Activated T-cell treated with anti-CD3 and anti-CD28 coated beads for 1 hour (primary cell): Measurements from ENCODE around the gene PACSIN3.
"Not testable (repeated sequence)": the region's sequence is repeated elsewhere in the genome, so short reads cannot be mapped to it uniquely, and the experiment has no call there.

Experiments used
- DNase-seq: peaks from one replicate; pipeline ENCODE4 v3.0.0-alpha.2; 2020; ENCODE audit warnings: low read depth

PACSIN3 gene

DNA sequence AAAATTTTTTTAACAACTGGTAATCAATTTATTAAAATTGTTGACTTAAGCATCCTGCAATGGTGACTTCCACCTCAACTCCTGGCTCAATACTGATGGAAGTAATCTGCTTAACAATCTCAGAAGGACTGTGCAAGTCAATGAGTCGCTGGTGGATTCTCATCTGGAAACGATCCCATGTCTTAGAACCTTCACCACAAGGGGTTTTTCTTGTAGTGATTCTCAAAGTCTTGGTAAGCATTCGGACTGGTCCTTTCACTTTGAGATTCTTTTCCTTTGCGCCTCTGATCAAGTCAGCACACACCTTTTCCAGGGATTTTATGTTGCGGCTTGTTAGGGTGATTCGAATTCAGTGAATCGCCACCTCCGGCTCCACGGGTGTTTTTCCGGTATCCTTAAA lies 4.9 kb upstream of the PACSIN3 start:
- not testable (repeated sequence) for DNase-seq

- no peak for DNase-seq
Measured at GRCh38 chr11:47189100-47189834, 3.0 kb upstream of the PACSIN3 start.

GRCh38 chr11:47188259-47188658 lies 2.0 kb upstream of the PACSIN3 start:
- no peak for DNase-seq

DNA sequence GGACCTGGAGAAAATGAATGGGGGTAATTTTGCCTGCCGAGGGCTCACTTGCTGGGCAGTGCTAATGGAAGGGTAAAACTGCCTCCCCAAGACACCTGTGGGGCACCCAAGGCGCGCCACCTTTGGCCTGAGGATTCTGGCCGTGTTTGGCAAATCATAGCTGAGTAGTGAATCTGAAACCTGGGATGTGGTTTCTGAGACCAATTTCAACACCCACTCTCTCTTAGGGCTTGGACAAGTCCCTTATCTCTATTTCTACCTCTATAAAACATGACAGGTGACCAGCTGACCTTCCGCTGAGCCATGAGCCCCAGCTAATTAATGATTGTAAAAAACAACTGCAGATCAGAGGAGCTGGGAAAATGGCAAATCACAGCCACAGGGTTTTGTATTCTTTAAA lies 1.5 kb upstream of the PACSIN3 start:
- no peak for DNase-seq

DNA sequence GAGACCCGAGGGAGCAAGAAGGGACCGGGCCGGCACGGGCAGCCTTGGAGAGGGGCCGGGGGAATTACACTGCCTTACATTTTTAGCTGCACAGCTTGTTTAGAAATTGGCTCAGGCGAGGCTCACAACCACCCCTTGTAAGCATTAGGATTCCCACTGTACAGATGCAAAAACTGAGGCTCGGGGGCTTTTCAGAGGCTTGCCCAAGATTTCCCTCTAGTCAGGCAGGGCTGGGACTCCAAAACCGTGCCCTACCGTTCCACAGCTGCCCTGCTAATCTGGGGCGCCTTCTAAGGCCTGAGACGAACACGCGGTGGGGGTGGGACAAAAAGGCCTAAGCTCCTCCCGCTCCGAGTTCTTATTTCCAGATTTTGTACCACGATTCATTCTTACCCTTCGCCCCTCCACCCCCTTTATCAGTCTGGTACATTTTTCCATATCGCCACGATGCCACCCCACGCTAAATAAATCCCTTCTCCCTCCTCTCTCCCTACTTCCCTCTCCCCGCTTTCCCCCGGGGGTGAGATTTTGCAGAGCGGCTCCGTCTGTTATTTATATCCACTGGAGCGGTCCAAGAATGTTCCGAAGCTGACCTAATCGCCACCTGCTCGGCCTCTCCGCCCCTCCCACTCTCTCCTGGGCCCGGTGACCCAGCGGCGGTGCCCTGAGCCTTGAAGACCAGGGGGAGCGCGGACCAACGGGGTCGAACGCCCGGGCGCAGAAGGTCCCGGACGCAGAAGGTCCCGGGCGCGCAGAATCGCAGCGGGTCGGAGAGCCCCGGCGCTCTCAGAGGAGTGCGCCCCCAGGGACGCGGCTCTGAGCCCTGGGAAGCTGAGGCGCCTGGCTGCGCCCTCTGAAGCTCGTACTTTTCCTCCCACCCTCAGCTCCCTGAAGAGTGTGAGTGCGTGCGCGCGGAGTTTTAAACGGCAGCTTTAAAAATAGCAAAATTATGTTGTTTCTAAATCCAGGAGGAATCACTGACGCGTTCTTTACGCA lies 764 bp upstream of the PACSIN3 start:
- peak; percentile 26 for DNase-seq

- DNase-seq, result no peak
Measured at GRCh38 chr11:47185305-47186075, 744 bp downstream of the PACSIN3 start.

- DNase-seq, result no peak
Measured at GRCh38 chr11:47184711-47185304, 1.4 kb downstream of the PACSIN3 start.

- DNase-seq, result no peak
Measured at GRCh38 chr11:47183969-47184368, 2.3 kb downstream of the PACSIN3 start.

- DNase-seq, result no peak
Measured at GRCh38 chr11:47183031-47183856, 3.0 kb downstream of the PACSIN3 start.

GRCh38 chr11:47182380-47182779 lies 3.9 kb downstream of the PACSIN3 start:
- no peak for DNase-seq

GRCh38 chr11:47181271-47181670 lies 5.0 kb downstream of the PACSIN3 start:
- DNase-seq, result no peak

- no peak for DNase-seq
Measured at GRCh38 chr11:47180006-47180787, 6.0 kb downstream of the PACSIN3 start.

GRCh38 chr11:47179655-47179991 lies 6.6 kb downstream of the PACSIN3 start:
- no peak for DNase-seq

DNA sequence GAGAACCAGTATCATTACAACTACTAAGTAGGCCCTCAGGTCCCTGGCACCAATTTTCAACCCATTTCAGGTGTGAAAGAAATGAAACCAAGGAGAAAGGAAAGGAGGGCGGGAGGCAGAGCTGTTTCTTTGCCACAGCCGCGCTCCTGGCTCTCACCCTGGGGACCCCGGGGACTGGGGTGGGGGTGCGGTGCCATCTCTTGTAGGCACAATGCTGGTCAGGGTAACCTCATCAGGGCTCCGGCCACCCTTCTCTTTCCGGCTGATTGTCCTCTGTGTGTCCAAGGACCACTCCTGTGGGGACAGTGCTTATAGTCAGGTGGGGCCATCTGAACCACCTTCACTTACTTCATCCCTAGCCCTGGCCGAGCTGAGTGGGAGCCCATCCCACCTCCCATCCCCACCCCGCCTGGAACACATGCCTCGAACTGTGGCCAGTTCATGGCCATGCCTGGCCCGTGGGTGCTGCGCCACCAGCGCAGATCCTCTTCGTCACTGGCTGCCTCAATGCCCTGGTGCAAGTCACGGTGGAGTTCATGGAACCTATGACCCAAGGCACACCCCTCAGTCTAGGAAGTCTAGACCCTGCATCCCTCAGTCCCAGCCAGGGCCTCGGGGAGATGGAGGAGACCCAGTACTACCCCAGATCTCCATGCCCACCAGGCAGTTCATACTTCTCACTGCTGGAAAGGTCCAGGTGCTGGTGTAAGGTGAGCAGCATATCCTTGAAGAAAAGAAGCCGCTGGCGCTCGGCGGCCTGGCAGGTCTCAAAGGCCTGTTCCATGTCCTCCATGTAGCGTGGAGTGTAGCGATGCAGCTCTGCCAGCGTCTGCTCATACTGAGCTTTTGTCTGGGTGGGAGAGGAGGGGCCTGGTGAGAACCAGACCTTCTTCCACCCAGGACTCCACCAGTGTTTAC lies 7.2 kb downstream of the PACSIN3 start:
- no peak for DNase-seq

DNA sequence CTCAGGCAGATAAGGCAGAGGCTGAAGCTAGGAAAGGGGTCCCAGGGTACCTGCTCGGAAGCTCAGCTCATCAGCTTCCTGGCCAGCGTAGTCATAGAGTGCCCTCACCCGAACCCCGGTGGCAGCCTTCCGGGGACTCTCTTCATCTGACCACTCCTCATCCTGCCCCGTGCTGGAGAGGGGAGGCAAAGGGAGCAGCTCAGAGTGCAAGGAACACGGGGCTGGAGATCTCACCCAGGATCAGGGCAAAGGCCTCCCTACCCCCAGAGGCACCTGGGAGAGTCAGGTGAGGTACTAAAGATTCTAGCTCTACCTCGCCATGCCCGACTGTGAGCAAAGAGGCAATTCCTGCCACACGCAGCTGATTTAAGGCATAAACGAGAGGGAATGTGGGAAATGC lies 7.9 kb downstream of the PACSIN3 start:
- DNase-seq, result no peak

- DNase-seq, result no peak
Measured at GRCh38 chr11:47177846-47178245, 8.4 kb downstream of the PACSIN3 start.

DNA sequence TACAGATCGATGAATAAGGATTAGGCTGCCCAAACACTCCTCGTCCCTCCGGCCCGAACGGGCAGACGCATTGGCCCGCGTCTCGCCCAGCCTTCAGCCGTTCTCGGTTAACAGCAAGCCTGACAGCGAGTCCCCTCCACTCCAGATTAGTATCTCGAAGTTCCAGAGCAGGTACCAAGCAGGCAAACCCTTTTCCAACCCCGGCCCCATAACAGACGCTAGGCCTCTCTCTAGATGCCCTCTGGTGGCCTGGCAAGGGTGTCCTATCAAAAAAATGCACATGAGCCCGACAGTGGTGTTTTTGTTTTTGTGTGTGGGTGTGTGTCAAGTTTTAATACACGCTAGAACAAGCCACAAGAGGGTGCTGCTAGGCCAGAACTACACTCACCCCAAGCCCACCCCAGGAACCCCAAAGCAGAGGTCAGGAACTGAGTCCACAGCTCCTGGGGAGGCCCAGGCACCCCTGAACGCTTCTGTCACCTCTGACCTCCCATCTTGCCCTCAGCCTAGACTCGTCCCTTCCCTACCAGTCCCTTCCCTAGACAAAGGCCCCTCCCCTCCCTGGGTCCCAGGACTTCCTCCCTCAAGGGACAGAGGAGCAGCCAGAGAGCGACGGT lies 8.9 kb downstream of the PACSIN3 start:
- DNase-seq, result peak; percentile 58

- DNase-seq, result peak; percentile 92
Measured at GRCh38 chr11:47176328-47177228, 9.7 kb downstream of the PACSIN3 start, which contains the start of gene ARFGAP2. ARFGAP2 (minus strand) TSS chr11:47176879; CDS start chr11:47176853, 26 bp downstream.
